TTC549 (cell line): ENCODE measurements around the gene MARS1.
"Not testable (repeated sequence)": the region's sequence is repeated elsewhere in the genome, so short reads cannot be mapped to it uniquely, and the experiment has no call there.

Experiments
- FAIRE-seq: peaks from 2 replicates; lab custom pipeline; 2012; peaks lifted over from hg19 to GRCh38; lab: Jason Lieb, UNC

Gene MARS1

DNA sequence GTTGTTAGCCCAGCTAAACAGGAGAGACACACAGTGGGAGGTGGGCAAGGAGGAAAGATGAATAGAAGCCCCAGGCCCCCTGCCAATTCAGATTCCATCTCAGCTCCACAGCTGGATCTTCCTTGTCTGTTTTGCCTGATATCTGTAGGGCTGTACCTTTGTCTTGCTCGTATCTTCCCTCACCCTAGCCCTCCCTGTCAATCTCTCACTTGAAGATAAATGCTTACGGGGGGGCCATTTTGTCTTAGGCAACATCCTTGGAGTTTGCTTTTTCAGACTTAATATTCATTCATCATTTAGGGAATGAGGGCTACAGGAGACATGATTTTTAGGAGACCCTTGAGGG is 64.4 kb downstream of the MARS1 start:
- no peak for FAIRE-seq

DNA sequence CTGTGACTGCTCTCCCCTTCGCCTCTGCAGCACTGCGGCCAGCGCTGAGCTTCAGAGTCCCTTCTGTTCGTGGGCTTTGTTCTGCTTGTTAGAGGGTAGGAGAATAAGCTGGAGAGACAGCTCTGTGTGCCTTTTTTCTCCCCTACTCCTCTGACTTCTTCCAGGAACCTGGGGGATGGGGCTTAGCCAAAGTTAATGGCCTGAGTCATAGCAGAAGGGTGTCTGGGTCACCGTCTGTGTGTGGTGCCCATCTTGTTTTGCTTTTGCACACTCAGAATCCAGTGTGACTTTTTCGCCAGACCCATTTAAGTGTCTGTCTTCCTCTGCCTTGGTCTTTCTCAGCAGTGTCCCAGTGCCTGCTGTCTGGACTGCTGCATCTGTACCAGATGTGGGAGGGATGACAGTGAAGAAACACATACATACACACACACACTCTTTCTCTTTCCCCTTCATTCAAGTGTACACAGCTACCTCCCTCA is 65.0 kb downstream of the MARS1 start:
- FAIRE-seq: no peak

DNA sequence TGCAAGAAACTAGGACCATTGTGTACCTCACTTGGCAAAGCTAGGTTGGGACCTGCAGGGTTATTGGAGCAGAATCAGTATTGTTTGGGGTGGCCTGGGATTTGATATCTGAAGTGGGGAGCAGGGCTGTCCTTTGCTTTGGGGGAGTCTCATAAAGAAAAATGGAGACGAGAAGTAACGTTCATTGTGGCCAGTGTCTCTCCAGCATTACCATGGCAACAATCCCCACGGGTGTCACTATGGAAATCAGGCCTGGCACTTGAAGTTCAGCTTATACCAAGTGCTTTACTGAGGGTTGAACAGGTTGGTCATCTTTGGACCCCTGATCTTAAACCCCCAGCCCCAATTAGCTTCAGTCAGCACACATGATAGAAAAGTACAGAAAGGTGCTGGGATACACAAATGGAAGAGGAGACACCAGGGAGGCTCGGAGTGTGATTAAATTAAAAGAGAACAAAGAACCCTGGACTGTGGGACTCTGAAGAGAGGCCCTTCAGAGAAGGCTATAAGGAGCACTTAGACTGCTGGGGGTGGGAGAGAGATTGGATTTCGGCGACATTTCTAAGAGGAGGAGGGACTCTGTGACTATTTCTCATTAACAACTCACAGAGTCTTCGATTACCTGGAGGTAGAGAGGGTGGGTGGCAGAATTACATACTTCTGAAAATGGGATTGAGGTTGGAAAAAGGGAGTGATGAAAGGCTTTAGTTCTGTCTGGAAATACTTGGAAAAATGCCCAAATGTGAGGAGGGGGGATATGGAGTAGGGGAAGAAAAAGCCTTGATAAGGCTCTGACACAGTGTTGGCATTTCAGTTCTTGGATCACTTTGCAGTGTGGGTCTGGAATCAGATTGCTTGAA is 65.7 kb downstream of the MARS1 start:
- FAIRE-seq: no peak

DNA sequence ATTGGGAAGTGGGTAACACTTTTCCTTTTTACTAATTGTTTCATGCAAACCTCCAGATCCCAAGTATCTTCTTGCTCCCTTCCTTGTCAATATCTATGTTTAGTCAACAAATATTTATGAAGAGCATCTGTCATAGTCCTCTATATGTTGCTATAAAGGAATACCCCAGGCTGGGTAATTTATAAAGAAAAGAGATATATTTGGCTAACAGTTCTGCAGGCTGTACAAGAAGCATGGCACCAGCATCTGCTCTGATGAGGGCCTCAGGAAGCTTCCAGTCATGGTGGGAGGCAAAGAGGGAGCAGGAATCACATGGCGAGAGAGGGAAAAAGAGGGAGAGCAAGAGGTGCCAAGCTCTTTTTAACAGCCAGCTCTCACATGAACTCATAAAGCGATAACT is 66.6 kb downstream of the MARS1 start:
- FAIRE-seq: no peak

DNA sequence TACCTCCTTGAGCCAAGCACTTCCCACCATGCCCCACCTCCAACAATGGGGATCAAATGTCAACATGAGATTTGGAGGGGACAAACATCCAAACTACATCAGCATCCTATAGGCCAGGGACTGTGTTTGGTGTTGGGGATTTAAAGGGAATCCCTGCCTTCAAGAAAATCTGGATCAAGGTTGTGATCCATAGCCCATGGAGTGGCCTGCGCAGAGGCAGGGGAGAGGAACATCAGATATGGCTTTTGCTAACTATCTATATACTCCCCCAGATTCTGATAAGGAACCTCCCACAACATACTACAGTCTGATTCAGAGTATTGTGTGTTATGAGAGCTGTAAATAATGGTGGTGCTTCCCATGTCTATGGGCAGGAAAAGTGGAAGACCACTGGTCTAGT is 67.0 kb downstream of the MARS1 start:
- FAIRE-seq: no peak

DNA sequence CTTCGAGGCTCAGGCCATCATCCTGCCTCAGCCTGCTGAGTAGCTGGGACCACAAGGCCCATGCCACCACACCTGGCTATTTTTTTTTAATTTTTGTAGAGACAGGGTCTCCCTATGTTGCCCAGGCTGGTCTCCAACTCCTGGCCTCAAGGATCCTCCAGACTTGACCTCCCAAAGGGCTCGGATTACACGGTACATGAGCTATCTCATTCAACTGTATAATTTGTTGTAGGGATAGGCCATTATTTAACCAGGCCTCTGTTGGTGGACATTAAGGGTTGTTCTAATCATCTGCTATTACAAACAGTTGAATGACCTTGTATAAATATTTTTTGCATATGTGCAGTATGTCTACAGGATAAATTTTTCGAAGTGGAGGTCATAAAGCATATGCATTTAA is 71.0 kb downstream of the MARS1 start:
- FAIRE-seq: no peak

DNA sequence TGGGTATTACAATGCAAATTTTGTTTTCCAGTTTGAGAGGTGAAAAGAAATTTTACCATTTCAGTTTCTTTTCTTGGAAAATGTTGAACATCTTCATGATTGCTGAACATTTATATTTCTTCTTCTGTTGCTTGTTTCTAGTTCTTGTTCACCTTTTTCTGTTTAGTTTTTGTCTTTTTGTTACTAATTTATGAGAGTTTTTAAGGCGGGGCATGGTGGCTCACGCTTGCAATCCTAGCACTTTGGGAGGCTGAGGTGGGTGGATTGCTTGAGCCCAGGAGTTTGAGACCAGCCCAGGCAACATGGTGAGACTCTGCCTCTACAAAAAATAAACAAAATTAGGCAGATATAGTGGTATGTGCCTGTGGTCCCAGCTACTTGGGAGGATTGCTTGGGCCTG is 72.6 kb downstream of the MARS1 start:
- FAIRE-seq: no peak

DNA sequence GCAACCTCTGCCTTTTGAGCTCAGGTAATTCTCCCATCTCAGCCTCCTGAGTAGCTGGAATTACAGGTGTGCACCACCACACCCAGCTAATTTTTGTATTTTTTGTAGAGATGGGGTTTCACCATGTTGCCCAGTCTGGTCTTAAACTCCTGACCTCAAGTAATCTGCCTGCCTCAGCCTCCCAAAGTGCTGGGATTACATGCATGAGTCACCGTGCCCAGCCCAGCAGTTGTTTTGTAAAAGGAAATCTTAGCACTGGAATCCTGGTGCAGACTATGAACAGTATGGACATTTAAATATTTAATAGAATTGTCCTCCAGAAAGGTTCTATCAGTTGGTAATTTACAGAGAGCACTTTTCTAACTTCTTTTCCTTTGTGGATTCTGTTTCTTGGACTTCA is 73.2 kb downstream of the MARS1 start:
- not testable (repeated sequence) for FAIRE-seq

DNA sequence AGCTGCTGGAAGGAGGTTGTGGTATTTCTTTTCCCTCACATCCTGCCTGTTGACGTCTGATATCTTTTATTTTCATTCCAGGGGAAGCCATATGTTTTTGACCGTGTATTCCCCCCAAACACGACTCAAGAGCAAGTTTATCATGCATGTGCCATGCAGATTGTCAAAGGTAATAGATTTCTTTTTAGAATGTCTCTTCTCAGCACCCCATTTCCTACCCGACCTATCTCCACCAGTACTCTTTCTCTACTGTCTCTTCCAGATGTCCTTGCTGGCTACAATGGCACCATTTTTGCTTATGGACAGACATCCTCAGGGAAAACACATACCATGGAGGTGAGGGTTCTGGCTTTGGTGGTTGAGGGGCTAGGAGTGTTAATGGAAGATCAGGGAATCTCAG is 75.5 kb downstream of the MARS1 start:
- no peak for FAIRE-seq

DNA sequence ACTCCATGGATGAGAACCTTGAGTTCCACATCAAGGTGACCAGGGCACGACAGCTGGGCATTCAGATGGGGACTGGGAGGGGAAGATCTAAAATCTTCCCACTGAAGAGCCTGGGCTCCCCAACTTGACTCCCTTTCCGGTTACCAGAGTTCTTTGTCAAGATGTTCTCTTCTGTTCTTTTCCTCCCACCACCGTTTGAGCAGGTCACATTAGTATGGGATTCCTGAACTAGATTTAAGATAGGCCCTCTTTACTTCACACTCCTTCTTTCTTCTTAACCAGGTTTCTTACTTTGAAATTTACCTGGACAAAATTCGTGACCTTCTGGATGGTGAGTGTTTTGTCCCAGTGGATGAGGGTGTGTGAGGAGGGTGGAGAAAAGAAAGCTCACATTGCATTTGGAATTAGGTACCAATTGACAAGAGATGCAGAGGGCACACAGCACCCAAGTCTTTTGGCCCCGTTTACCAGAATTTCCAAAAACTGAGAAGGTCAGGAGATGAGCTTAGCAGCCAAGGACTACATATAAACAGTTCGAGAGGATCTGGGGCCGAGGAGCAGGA is 76.4 kb downstream of the MARS1 start:
- FAIRE-seq: no peak
